Bronchial epithelial cell (primary cell): ENCODE results near the gene ELAVL4. TPM values are rescaled to one million over a fixed set of nuclear protein-coding genes. Genes with fewer than 3 reads are reported as not detected.

Source experiments
- DNase-seq: peaks from one replicate; pipeline ENCODE4 v3.0.0-alpha.2; 2010; ENCODE audit warnings: low read depth
- FAIRE-seq: peaks from 2 replicates; lab custom pipeline; 2011; peaks lifted over from hg19 to GRCh38; lab: Jason Lieb, UNC
- H3K27me3 ChIP-seq: 2 replicates; pipeline ENCODE4 v1.5.1; 2011; ENCODE audit warnings: low read length; ENCODE audit not compliant: control insufficient read depth, insufficient read depth
- H3K36me3 ChIP-seq: 2 replicates; pipeline ENCODE4 v1.5.1; 2011; ENCODE audit warnings: low read length; ENCODE audit not compliant: control insufficient read depth, insufficient read depth
- H3K4me3 ChIP-seq: 2 replicates; pipeline ENCODE4 v1.5.1; 2011; ENCODE audit warnings: mild to moderate bottlenecking, low read depth, low read length, control low read depth
- CTCF ChIP-seq: IDR thresholded peaks from 2 replicates; pipeline ENCODE4 v1.5.1; 2011; ENCODE audit warnings: mild to moderate bottlenecking, moderate library complexity, low read length, control low read depth, inconsistent platforms; ENCODE audit not compliant: insufficient read depth, severe bottlenecking
- total RNA-seq: library from RNA; depleted of rRNA; stranded (reverse); fragments of >200 nt; gene quantifications from 2 replicates; pipeline ENCODE4 v1.2.1, GENCODE V29; 2014

The ELAVL4 gene
- total RNA-seq, 1 donor from 2014 or later, result not detected

GRCh38 chr1:50109647-50110075, 941 bp downstream of the ELAVL4 start:
- H3K4me3 ChIP-seq, result no peak overlapping the region
- H3K27me3 ChIP-seq, result no peaks in the 10 kb centered on the region
- H3K36me3 ChIP-seq, result no peaks in the 10 kb centered on the region
- DNase-seq (no peak), FAIRE-seq (no peak)
- no peak for TF ChIP-seq CTCF

- TF ChIP-seq CTCF, result no peak
- Histone ChIP-seq H3K4me3 (no peak overlapping the region), H3K36me3 (no peaks in the 10 kb centered on the region), H3K27me3 (no peaks in the 10 kb centered on the region)
- no peak for FAIRE-seq
- DNase-seq, result no peak
Observed at GRCh38 chr1:50110151-50110550, 1.4 kb downstream of the ELAVL4 start.

GRCh38 chr1:50110656-50111055, 1.9 kb downstream of the ELAVL4 start:
- DNase-seq, result no peak
- FAIRE-seq, result no peak
- Histone ChIP-seq H3K4me3 (no peak overlapping the region), H3K36me3 (no peaks in the 10 kb centered on the region), H3K27me3 (no peaks in the 10 kb centered on the region)
- no peak for TF ChIP-seq CTCF

- Histone ChIP-seq H3K27me3 (no peaks in the 10 kb centered on the region), H3K36me3 (no peaks in the 10 kb centered on the region), H3K4me3 (no peak overlapping the region)
- no peak for TF ChIP-seq CTCF
- DNase-seq (no peak), FAIRE-seq (no peak)
Observed at GRCh38 chr1:50111503-50111902, 2.8 kb downstream of the ELAVL4 start.

GRCh38 chr1:50112193-50112592, 3.5 kb downstream of the ELAVL4 start:
- DNase-seq (no peak), FAIRE-seq (no peak)
- H3K4me3 ChIP-seq, result no peak overlapping the region
- H3K36me3 ChIP-seq, result no peaks in the 10 kb centered on the region
- no peak for TF ChIP-seq CTCF
- H3K27me3 ChIP-seq, result no peaks in the 10 kb centered on the region

- no peak overlapping the region for H3K4me3 ChIP-seq
- FAIRE-seq, result no peak
- no peak for DNase-seq
Observed at GRCh38 chr1:50123071-50123470, 14.4 kb downstream of the ELAVL4 start.

More at GRCh38 chr1:50123071-50123470, 14.4 kb downstream of the ELAVL4 start:
- Histone ChIP-seq H3K36me3 (no peaks in the 10 kb centered on the region), H3K27me3 (no peaks in the 10 kb centered on the region)
- TF ChIP-seq CTCF, result no peak
